MCF 10A (cell line): ENCODE results near the gene KDM2A. TPM values are rescaled to one million over a fixed set of nuclear protein-coding genes. Genes with fewer than 3 reads are reported as not detected.
"Not testable (repeated sequence)": the region's sequence is repeated elsewhere in the genome, so short reads cannot be mapped to it uniquely, and the experiment has no call there.

Experiments used
- BruUV-seq: library from RNA; stranded (reverse); fragments of 400-500 nt; replicated peaks from 2 replicates; lab custom pipeline; 2021; lab: Mats Ljungman, UMichigan
- CTCF ChIA-PET: fragments of 300-600 bp; sonication (Branson Sonifier 250); formaldehyde crosslinking; extraction: SDS; loops from one replicate; lab custom pipeline; 2021; ENCODE audit warnings: antibody characterized with exemption, inconsistent platforms; lab: Yijun Ruan, JAX
- POLR2A ChIA-PET: fragments of 300-600, 350-650 bp; sonication (Branson Sonifier 250); formaldehyde crosslinking; extraction: SDS; loops from one replicate; lab custom pipeline; 2020; ENCODE audit warnings: antibody characterized with exemption, inconsistent platforms; lab: Yijun Ruan, JAX
- DNase-seq: peaks from one replicate; pipeline ENCODE4 v3.0.0-alpha.2; 2018; ENCODE audit not compliant: unreplicated experiment
- H3K27ac Mint-ChIP-seq: one replicate; pipeline ENCODE4 v1.8.0; 2022; ENCODE audit warnings: mild to moderate bottlenecking, low read depth, mixed read lengths; ENCODE audit not compliant: unreplicated experiment
- H3K27me3 Mint-ChIP-seq: one replicate; pipeline ENCODE4 v1.8.0; 2022; ENCODE audit warnings: mixed read lengths; ENCODE audit not compliant: insufficient read depth, unreplicated experiment
- H3K36me3 Mint-ChIP-seq: one replicate; pipeline ENCODE4 v1.8.0; 2022; ENCODE audit warnings: mild to moderate bottlenecking, moderate library complexity, mixed read lengths; ENCODE audit not compliant: insufficient read depth, unreplicated experiment
- H3K4me1 Mint-ChIP-seq: one replicate; pipeline ENCODE4 v1.8.0; 2022; ENCODE audit warnings: mixed read lengths; ENCODE audit not compliant: insufficient read depth, unreplicated experiment
- H3K4me3 Mint-ChIP-seq: one replicate; pipeline ENCODE4 v1.8.0; 2022; ENCODE audit warnings: mild to moderate bottlenecking, moderate library complexity, mixed read lengths; ENCODE audit not compliant: unreplicated experiment
- H3K9me3 Mint-ChIP-seq: one replicate; pipeline ENCODE4 v1.8.0; 2022; ENCODE audit warnings: mixed read lengths; ENCODE audit not compliant: unreplicated experiment
- intact Hi-C: fragments of 100-400 bp; cut with micrococcal nuclease; formaldehyde crosslinking; loops from 2 replicates; pipeline ENCODE4 v1.14.1; 2022
- total RNA-seq: library from RNA; stranded (reverse); gene quantifications from 2 replicates; pipeline ENCODE4 v1.2.3, GENCODE V29; 2022
- TF ChIP-seq, protein P1 (sequence below): fragments of 200-600 bp; IDR thresholded peaks from one replicate; pipeline ENCODE4 v1.8.0; 2022; ENCODE audit warnings: antibody characterized with exemption, mild to moderate bottlenecking; ENCODE audit not compliant: unreplicated experiment

The KDM2A gene
- total RNA-seq, 1 experiment from 2014 or later: 63.8 TPM

DNA sequence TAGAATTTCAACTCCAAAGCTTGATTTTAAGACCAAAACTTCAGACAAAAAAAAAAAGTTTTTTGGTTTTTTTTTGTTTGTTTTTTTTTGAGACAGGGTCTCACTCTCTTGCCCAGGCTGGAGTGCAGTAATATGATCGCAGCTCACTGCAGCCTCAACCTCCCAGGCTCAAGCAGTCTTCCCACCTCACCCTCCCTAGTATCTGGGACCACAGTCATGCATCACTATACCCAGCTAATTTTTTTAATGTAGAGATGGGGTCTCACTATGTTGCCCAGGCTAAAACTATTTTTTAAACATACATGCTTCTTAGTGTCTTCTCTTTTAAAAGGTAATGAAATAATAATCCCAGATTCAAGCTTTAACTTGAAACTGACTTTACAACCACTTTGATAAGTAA is 111.8 kb downstream of the KDM2A start:
- H3K27me3 Mint-ChIP-seq: no peaks in the 10 kb centered on the region
- no peak overlapping the region for H3K27ac Mint-ChIP-seq
- no TSS peak for BruUV-seq
- H3K4me3 Mint-ChIP-seq: no peak overlapping the region
- no peaks in the 10 kb centered on the region for H3K4me1 Mint-ChIP-seq
- no peaks in the 10 kb centered on the region for H3K9me3 Mint-ChIP-seq
- intact Hi-C loops: no loop called here
- POLR2A ChIA-PET: interaction anchor here (1.1 kb wide), 1 partner anchor 9 kb away, joined by 3 read pairs; no protein-coding TSS in a partner anchor
- CTCF ChIA-PET: interaction anchor here (0.6 to 1.0 kb wide), 5 partner anchors 21 to 1194 kb away, joined by 3 read pairs; no protein-coding TSS in a partner anchor
- TF ChIP-seq, protein P1, sequence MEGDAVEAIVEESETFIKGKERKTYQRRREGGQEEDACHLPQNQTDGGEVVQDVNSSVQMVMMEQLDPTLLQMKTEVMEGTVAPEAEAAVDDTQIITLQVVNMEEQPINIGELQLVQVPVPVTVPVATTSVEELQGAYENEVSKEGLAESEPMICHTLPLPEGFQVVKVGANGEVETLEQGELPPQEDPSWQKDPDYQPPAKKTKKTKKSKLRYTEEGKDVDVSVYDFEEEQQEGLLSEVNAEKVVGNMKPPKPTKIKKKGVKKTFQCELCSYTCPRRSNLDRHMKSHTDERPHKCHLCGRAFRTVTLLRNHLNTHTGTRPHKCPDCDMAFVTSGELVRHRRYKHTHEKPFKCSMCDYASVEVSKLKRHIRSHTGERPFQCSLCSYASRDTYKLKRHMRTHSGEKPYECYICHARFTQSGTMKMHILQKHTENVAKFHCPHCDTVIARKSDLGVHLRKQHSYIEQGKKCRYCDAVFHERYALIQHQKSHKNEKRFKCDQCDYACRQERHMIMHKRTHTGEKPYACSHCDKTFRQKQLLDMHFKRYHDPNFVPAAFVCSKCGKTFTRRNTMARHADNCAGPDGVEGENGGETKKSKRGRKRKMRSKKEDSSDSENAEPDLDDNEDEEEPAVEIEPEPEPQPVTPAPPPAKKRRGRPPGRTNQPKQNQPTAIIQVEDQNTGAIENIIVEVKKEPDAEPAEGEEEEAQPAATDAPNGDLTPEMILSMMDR: no peak
- no peak for DNase-seq
- peaks cover 76% of the 10 kb centered on the region for H3K36me3 Mint-ChIP-seq

DNA sequence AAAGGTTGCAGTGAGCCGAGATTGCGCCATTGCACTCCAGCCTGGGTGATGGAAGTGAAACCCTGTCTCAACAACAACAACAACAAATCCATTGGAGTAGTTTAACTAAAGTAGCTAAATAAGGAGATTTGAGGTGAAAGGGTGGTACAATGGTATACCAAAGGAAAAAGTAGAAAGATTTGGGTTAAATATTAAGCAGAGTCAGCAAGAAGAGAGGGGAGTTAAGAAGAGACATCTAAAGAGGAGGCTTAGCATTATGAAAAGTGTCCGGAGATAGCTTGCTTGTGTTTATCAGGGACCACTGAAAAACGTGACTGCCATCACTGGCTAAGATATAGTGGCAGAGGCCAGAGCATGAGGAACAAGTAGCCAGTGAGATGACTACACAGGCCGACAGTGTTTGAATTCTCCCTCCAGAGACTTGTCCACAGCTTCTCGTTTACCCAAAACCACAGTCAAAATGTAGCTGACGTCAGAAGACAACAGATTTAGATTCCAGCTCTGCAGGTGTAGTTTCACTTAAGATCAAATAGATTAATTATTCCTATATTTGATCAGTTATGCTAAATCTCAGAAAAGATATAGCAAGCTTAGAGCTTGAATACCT is 114.6 kb downstream of the KDM2A start:
- Mint-ChIP-seq H3K36me3 (peaks cover 57% of the 10 kb centered on the region), H3K9me3 (no peaks in the 10 kb centered on the region), H3K27me3 (no peaks in the 10 kb centered on the region), H3K4me3 (no peak overlapping the region), H3K27ac (no peak overlapping the region), H3K4me1 (peaks cover 1% of the 10 kb centered on the region)
- TF ChIP-seq, protein P1: no peak
- intact Hi-C loops: no loop called here
- POLR2A ChIA-PET: interaction anchor here (0.6 to 1.2 kb wide), 2 partner anchors 54 to 311 kb away, joined by 3 read pairs; no protein-coding TSS in a partner anchor
- CTCF ChIA-PET: interaction anchor here (1.1 kb wide), 1 partner anchor 29 kb away, joined by 4 read pairs; no protein-coding TSS in a partner anchor
- BruUV-seq: no TSS peak
- DNase-seq: no peak

DNA sequence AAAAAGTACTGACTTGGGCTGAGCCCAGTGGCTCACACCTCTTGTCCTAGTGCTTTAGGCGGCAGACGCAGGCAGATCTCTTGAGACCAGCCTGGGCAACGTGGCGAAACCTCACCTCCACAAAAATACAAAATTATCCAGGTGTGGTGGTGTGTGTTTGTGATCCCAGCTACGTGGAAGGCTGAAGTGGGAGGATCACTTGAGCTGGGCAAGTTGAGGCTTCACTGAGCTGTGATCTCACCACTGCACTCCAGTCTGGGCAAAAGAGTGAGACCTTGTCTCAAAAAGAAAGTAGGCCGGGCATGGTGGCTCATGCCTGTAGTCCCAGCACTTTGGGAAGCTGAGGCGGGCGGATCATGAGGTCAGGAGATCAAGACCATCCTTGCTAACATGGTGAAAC is 115.5 kb downstream of the KDM2A start:
- intact Hi-C loops: not testable (repeated sequence)
- POLR2A ChIA-PET: interaction anchor here (0.6 kb wide), 1 partner anchor 310 kb away, joined by 3 read pairs; no protein-coding TSS in a partner anchor

DNA sequence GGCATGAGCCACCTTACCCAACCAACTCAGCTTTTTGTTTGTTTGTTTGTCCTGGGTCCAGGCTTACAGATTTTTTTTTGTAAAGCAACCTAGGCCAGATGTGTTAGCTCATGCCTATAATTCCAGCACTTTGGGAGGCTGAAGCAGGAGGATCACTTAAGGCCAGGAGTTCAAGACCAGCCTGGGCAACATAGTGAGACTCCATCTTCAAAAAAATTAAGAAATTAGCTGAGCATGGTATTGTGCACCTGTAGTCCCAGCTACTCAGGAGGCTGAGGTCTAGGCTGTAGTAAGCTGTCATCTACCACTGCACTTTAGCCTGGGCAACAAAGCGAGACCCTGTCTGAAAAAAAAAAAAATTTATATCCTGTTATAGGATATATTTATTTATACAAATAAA is 118.5 kb downstream of the KDM2A start:
- H3K4me1 Mint-ChIP-seq: peaks cover 17% of the 10 kb centered on the region
- no peaks in the 10 kb centered on the region for H3K9me3 Mint-ChIP-seq
- H3K27me3 Mint-ChIP-seq: no peaks in the 10 kb centered on the region
- ChIA-PET CTCF (interaction anchor here (1.2 kb wide), 1 partner anchor 9 kb away, joined by 3 read pairs; no protein-coding TSS in a partner anchor), POLR2A (interaction anchor here (0.6 to 1.6 kb wide), 3 partner anchors 80 to 951 kb away, joined by 3 to 5 read pairs (median 3); no protein-coding TSS in a partner anchor)
- peaks cover 32% of the 10 kb centered on the region for H3K36me3 Mint-ChIP-seq
- H3K4me3 Mint-ChIP-seq: no peak overlapping the region
- DNase-seq: no peak
- intact Hi-C loops: no loop called here
- TF ChIP-seq, protein P1: no peak
- no peak overlapping the region for H3K27ac Mint-ChIP-seq
- BruUV-seq: no TSS peak

More for the DNA sequence above, 115.5 kb downstream of the KDM2A start:
- BruUV-seq, H3K27ac Mint-ChIP-seq, H3K4me3 Mint-ChIP-seq, DNase-seq, H3K27me3 Mint-ChIP-seq, H3K9me3 Mint-ChIP-seq, H3K4me1 Mint-ChIP-seq: not testable (repeated sequence)
- CTCF ChIA-PET: interaction anchor here (0.7 to 1.1 kb wide), 2 partner anchors 28 to 240 kb away, joined by 3 to 4 read pairs; no protein-coding TSS in a partner anchor
- peaks cover 48% of the 10 kb centered on the region for H3K36me3 Mint-ChIP-seq
